Stimulated activated naive CD4-positive, alpha-beta T cell treated with Interleukin-2 at 50 U/mL for 16 hours (primary cell): ENCODE results near the gene ZNF829.

ENCODE experiments used
- DNase-seq: peaks from one replicate; lab custom pipeline; 2025; lab: John Stamatoyannopoulos, UW

ZNF829 gene

GRCh38 chr19:36915992-36916830, at the start of gene ZNF829, which contains the start of gene ZNF568:
ZNF829 (minus strand) TSS chr19:36916291; CDS start chr19:36915167, 1,124 bp downstream.
ZNF568 (plus strand) TSS chr19:36916332; CDS start chr19:36922771, 6,439 bp downstream.
- peak; percentile 94 for DNase-seq

GRCh38 chr19:36963280-36963679, 47.2 kb upstream of the ZNF829 start:
- DNase-seq, result no peak

GRCh38 chr19:36962346-36962745, 46.3 kb upstream of the ZNF829 start:
- no peak for DNase-seq

GRCh38 chr19:36950335-36951119, 34.4 kb upstream of the ZNF829 start:
- DNase-seq, result no peak

GRCh38 chr19:36939153-36939552, 23.1 kb upstream of the ZNF829 start:
- DNase-seq, result no peak

GRCh38 chr19:36931684-36932083, 15.6 kb upstream of the ZNF829 start:
- DNase-seq, result no peak

GRCh38 chr19:36918090-36918489, 2.0 kb upstream of the ZNF829 start:
- no peak for DNase-seq

GRCh38 chr19:36916991-36917390, 900 bp upstream of the ZNF829 start:
- DNase-seq, result no peak

GRCh38 chr19:36898422-36898821, 17.7 kb downstream of the ZNF829 start:
- DNase-seq, result no peak

- DNase-seq, result no peak
These were observed 21.2 kb downstream of the ZNF829 start for GRCh38 chr19:36894849-36895383.

GRCh38 chr19:36891768-36892357, 24.2 kb downstream of the ZNF829 start:
- no peak for DNase-seq

- DNase-seq, result no peak
These were observed 38.8 kb downstream of the ZNF829 start for GRCh38 chr19:36876993-36877938.

- no peak for DNase-seq
These were observed 64.2 kb downstream of the ZNF829 start for GRCh38 chr19:36851898-36852297.

GRCh38 chr19:36850559-36851442, 65.3 kb downstream of the ZNF829 start, which contains the start of gene ZNF345:
ZNF345 (plus strand) TSS chr19:36850876; CDS start chr19:36876831, 25,955 bp downstream.
- DNase-seq, result peak; percentile 84

GRCh38 chr19:36849701-36850558, 66.2 kb downstream of the ZNF829 start:
- peak; percentile 90 for DNase-seq

GRCh38 chr19:36847968-36848367, 68.1 kb downstream of the ZNF829 start:
- no peak for DNase-seq

- DNase-seq, result no peak
These were observed 77.2 kb downstream of the ZNF829 start for GRCh38 chr19:36838784-36839324.
